Measurements from ENCODE around the gene HNRNPL. TPM values are rescaled to one million over a fixed set of nuclear protein-coding genes. Genes with fewer than 3 reads are reported as not detected.

Gene HNRNPL
- total RNA-seq, 2 donors from 2014 or later, result 658 to 720 TPM

Other genes with a start within 250 kb of the HNRNPL start
- gene MAP4K1, start 232.0 kb downstream of the HNRNPL start, total RNA-seq, result 100 to 1,000 TPM; 225 to 247 TPM
- 100 to 1,000 TPM; 282 to 299 TPM for gene EIF3K, start 230.8 kb downstream of the HNRNPL start, total RNA-seq
- 100 to 1,000 TPM; 181 to 204 TPM for gene ACTN4, start 202.3 kb downstream of the HNRNPL start, total RNA-seq
- 1 to 10 TPM; 1.6 to 9.0 TPM for gene CAPN12, start 105.5 kb downstream of the HNRNPL start, total RNA-seq
- gene LGALS7, start 76.5 kb downstream of the HNRNPL start, total RNA-seq, result not detected
- gene LGALS7B, start 60.8 kb downstream of the HNRNPL start, total RNA-seq, result not detected
- gene LGALS4, start 37.0 kb downstream of the HNRNPL start, total RNA-seq, result under 1 TPM; 0.59 to 0.66 TPM
- gene ECH1, start 18.2 kb downstream of the HNRNPL start, total RNA-seq, result 100 to 1,000 TPM; 129 to 170 TPM
- 100 to 1,000 TPM; 105 to 137 TPM for gene RINL, start 28.3 kb upstream of the HNRNPL start, total RNA-seq
- 10 to 100 TPM; 31.5 to 46.0 TPM for gene SIRT2, start 49.6 kb upstream of the HNRNPL start, total RNA-seq
- 10 to 100 TPM; 41.9 to 71.9 TPM for gene NFKBIB, start 50.0 kb upstream of the HNRNPL start, total RNA-seq
- gene CCER2, start 62.2 kb upstream of the HNRNPL start, total RNA-seq, result 1 to 10 TPM in 1 of 2 donors, under 1 TPM in 1; 0.59 to 1.4 TPM
- gene SARS2, start 80.8 kb upstream of the HNRNPL start, total RNA-seq, result 10 to 100 TPM; 35.9 to 59.1 TPM
- 10 to 100 TPM; 54.1 to 93.0 TPM for gene MRPS12, start 81.0 kb upstream of the HNRNPL start, total RNA-seq
- gene FBXO17, start 125.8 kb upstream of the HNRNPL start, total RNA-seq, result under 1 TPM in 1 of 2 donors, not detected in 1; 0.10 TPM
- under 1 TPM in 1 of 2 donors, not detected in 1; 0.35 TPM for gene FBXO27, start 182.6 kb upstream of the HNRNPL start, total RNA-seq
- under 1 TPM in 1 of 2 donors, not detected in 1; 0.08 TPM for gene ACP7, start 234.4 kb upstream of the HNRNPL start, total RNA-seq

All from activated naive CD4-positive, alpha-beta T cell treated with anti-CD3 and anti-CD28 coated beads, Interleukin-2, amount 50 U/mL, for 72 hours (primary cell).